MM.1S (cell line): ENCODE results near the gene PRDM1.

ENCODE experiments used
- DNase-seq: peaks from one replicate; pipeline ENCODE4 v3.0.0-alpha.2; 2015
- H2AFZ ChIP-seq: fragments of 300-600 bp; sonication (generic); 2 replicates; pipeline ENCODE4 v1.6.0; 2016; ENCODE audit warnings: antibody characterized with exemption, low read length
- H3F3A ChIP-seq: fragments of 300-600 bp; sonication (generic); 2 replicates; pipeline ENCODE4 v1.6.1; 2016; ENCODE audit warnings: mild to moderate bottlenecking, antibody characterized with exemption, low read length, moderate library complexity, mixed read lengths; ENCODE audit not compliant: insufficient read depth
- H3K27ac ChIP-seq: fragments of 300-600 bp; sonication (generic); 2 replicates; pipeline ENCODE4 v1.5.1; 2016; ENCODE audit warnings: mild to moderate bottlenecking, low read length
- H3K27me3 ChIP-seq: fragments of 300-600 bp; sonication (generic); replicated peaks from 2 replicates; pipeline ENCODE4 v1.6.0; 2016; ENCODE audit warnings: low read length; ENCODE audit not compliant: insufficient read depth
- H3K36me3 ChIP-seq: fragments of 300-600 bp; sonication (generic); replicated peaks from 2 replicates; pipeline ENCODE4 v1.6.1; 2016; ENCODE audit warnings: mild to moderate bottlenecking, low read length, mixed read lengths; ENCODE audit not compliant: insufficient read depth
- H3K4me1 ChIP-seq: fragments of 300-600 bp; sonication (generic); 2 replicates; pipeline ENCODE4 v1.6.1; 2016; ENCODE audit warnings: low read length, mixed read lengths
- H3K4me2 ChIP-seq: fragments of 300-600 bp; sonication (generic); 2 replicates; pipeline ENCODE4 v1.6.0; 2016; ENCODE audit warnings: low read depth, low read length
- H3K4me3 ChIP-seq: fragments of 300-600 bp; sonication (generic); 2 replicates; pipeline ENCODE4 v1.5.1; 2016; ENCODE audit warnings: low read length, mixed read lengths
- H3K79me2 ChIP-seq: fragments of 300-600 bp; sonication (generic); 2 replicates; pipeline ENCODE4 v1.6.1; 2016; ENCODE audit warnings: mixed run types, low read length, mixed read lengths
- H3K9ac ChIP-seq: fragments of 300-600 bp; sonication (generic); 2 replicates; pipeline ENCODE4 v1.6.1; 2016; ENCODE audit warnings: low read length, mixed read lengths
- H3K9me2 ChIP-seq: fragments of 300-600 bp; sonication (generic); replicated peaks from 2 replicates; pipeline ENCODE4 v1.6.1; 2016; ENCODE audit warnings: mild to moderate bottlenecking, low read length, mixed read lengths; ENCODE audit not compliant: insufficient read depth
- H3K9me3 ChIP-seq: fragments of 300-600 bp; sonication (generic); replicated peaks from 2 replicates; pipeline ENCODE4 v1.6.1; 2016; ENCODE audit warnings: mild to moderate bottlenecking, low read length, mixed read lengths; ENCODE audit not compliant: insufficient read depth
- H4K20me1 ChIP-seq: fragments of 300-600 bp; sonication (generic); 2 replicates; pipeline ENCODE4 v1.6.1; 2016; ENCODE audit warnings: mild to moderate bottlenecking, low read length, moderate library complexity, mixed read lengths; ENCODE audit not compliant: insufficient read depth
- CTCF ChIP-seq: fragments of 300-600 bp; sonication (generic); IDR thresholded peaks from 2 replicates; pipeline ENCODE4 v1.5.1; 2016; ENCODE audit warnings: antibody characterized with exemption, low read length, mixed read lengths
- EZH2 ChIP-seq: fragments of 300-600 bp; sonication (generic); optimal IDR thresholded peaks from 2 replicates; pipeline ENCODE3; 2017; ENCODE audit warnings: low read depth, mild to moderate bottlenecking, antibody characterized with exemption, low read length, mixed read lengths
- EZH2phosphoT487 ChIP-seq: fragments of 300-600 bp; sonication (generic); IDR thresholded peaks from 2 replicates; pipeline ENCODE4 v1.6.1; 2018; ENCODE audit warnings: antibody characterized with exemption, low read length

PRDM1 gene

GRCh38 chr6:106072501-106073090 lies 13.5 kb upstream of the PRDM1 start:
- TF ChIP-seq CTCF, result no peak
- TF ChIP-seq EZH2phosphoT487, result no peak
- no peak for TF ChIP-seq EZH2

GRCh38 chr6:106074146-106074545 lies 12.0 kb upstream of the PRDM1 start:
- no peak overlapping the region for H3K9ac ChIP-seq
- H4K20me1 ChIP-seq, result no peaks in the 10 kb centered on the region
- H3K4me1 ChIP-seq, result no peaks in the 10 kb centered on the region
- H3K4me3 ChIP-seq, result no peak overlapping the region
- H3F3A ChIP-seq, result no peaks in the 10 kb centered on the region
- H3K9me3 ChIP-seq, result no peaks in the 10 kb centered on the region
- H3K27me3 ChIP-seq, result no peaks in the 10 kb centered on the region
- no peak for DNase-seq
- H3K36me3 ChIP-seq, result no peaks in the 10 kb centered on the region
- no peak overlapping the region for H3K4me2 ChIP-seq
- H3K27ac ChIP-seq, result no peak overlapping the region
- H3K9me2 ChIP-seq, result no peaks in the 10 kb centered on the region
- peaks cover 42% of the 10 kb centered on the region for H3K79me2 ChIP-seq
- no peak for TF ChIP-seq CTCF
- no peak for TF ChIP-seq EZH2
- no peak overlapping the region for H2AFZ ChIP-seq

More at GRCh38 chr6:106072501-106073090, 13.5 kb upstream of the PRDM1 start:
- H2AFZ ChIP-seq, result no peak overlapping the region
- no peak overlapping the region for H3K4me2 ChIP-seq
- no peaks in the 10 kb centered on the region for H3K36me3 ChIP-seq
- no peak overlapping the region for H3K9ac ChIP-seq
- peaks cover 50% of the 10 kb centered on the region for H3K79me2 ChIP-seq
- no peaks in the 10 kb centered on the region for H4K20me1 ChIP-seq
- no peaks in the 10 kb centered on the region for H3K9me2 ChIP-seq
- H3K27me3 ChIP-seq, result no peaks in the 10 kb centered on the region
- no peaks in the 10 kb centered on the region for H3F3A ChIP-seq
- no peaks in the 10 kb centered on the region for H3K4me1 ChIP-seq
- H3K9me3 ChIP-seq, result no peaks in the 10 kb centered on the region
- DNase-seq, result no peak
- no peak overlapping the region for H3K4me3 ChIP-seq
- H3K27ac ChIP-seq, result no peak overlapping the region

- Histone ChIP-seq H3K9ac (no peak overlapping the region), H2AFZ (no peak overlapping the region), H3K36me3 (no peaks in the 10 kb centered on the region), H3K9me2 (no peaks in the 10 kb centered on the region), H3K27me3 (no peaks in the 10 kb centered on the region), H3K4me1 (no peaks in the 10 kb centered on the region), H4K20me1 (no peaks in the 10 kb centered on the region), H3K9me3 (no peaks in the 10 kb centered on the region), H3K79me2 (peaks cover 51% of the 10 kb centered on the region), H3F3A (no peaks in the 10 kb centered on the region), H3K4me3 (no peak overlapping the region), H3K27ac (no peak overlapping the region), H3K4me2 (no peak overlapping the region)
- TF ChIP-seq EZH2phosphoT487 (no peak), CTCF (no peak), EZH2 (no peak)
- DNase-seq, result no peak
Observed at GRCh38 chr6:106076139-106076538, 10.0 kb upstream of the PRDM1 start.
